Activated T-cell treated with anti-CD3 and anti-CD28 coated beads, Interleukin-2, amount 50 U/mL, for 4 hours (primary cell): ENCODE measurements around the gene EIF4ENIF1. TPM values are rescaled to one million over a fixed set of nuclear protein-coding genes. Genes with fewer than 3 reads are reported as not detected.
"Not testable (repeated sequence)": the region's sequence is repeated elsewhere in the genome, so short reads cannot be mapped to it uniquely, and the experiment has no call there.

Experiments
- ATAC-seq, 2 donors: fragments of 200-7000 bp; cut with Tn5 transposase; one replicate each; pipeline ENCODE4 v1.10.0; 2021
- DNase-seq: peaks from one replicate; pipeline ENCODE4 v3.0.0-alpha.2; 2020
- H3K27me3 Mint-ChIP-seq: one replicate; pipeline ENCODE4 v1.8.0; 2021; ENCODE audit warnings: low read depth, mixed read lengths
- H3K36me3 Mint-ChIP-seq: one replicate; pipeline ENCODE4 v1.8.0; 2022; ENCODE audit warnings: mixed read lengths; ENCODE audit not compliant: insufficient read depth
- H3K4me1 Mint-ChIP-seq: one replicate; pipeline ENCODE4 v1.8.0; 2021; ENCODE audit warnings: low read depth, mixed read lengths
- H3K4me3 Mint-ChIP-seq: one replicate; pipeline ENCODE4 v1.8.0; 2021; ENCODE audit warnings: mild to moderate bottlenecking, moderate library complexity, mixed read lengths
- H3K9me3 Mint-ChIP-seq: one replicate; pipeline ENCODE4 v1.8.0; 2021; ENCODE audit warnings: mixed read lengths
- total RNA-seq, 3 donors: library from RNA; stranded (reverse); gene quantifications; one replicate each; pipeline ENCODE4 v1.2.1, GENCODE V29; 2021

EIF4ENIF1 gene
- total RNA-seq, 3 donors from 2014 or later = 40.0 to 47.2 (median 44.1) TPM

GRCh38 chr22:31486369-31486768 is 3.3 kb downstream of the EIF4ENIF1 start:
- H3K36me3 Mint-ChIP-seq = peaks cover 38% of the 10 kb centered on the region
- peaks cover 38% of the 10 kb centered on the region for H3K4me1 Mint-ChIP-seq
- not testable (repeated sequence) for H3K27me3 Mint-ChIP-seq, ATAC-seq, DNase-seq, H3K9me3 Mint-ChIP-seq, H3K4me3 Mint-ChIP-seq

- peaks cover 22% of the 10 kb centered on the region for H3K4me1 Mint-ChIP-seq
- H3K9me3 Mint-ChIP-seq, H3K27me3 Mint-ChIP-seq: not testable (repeated sequence)
Measured at GRCh38 chr22:31482470-31482869, 7.2 kb downstream of the EIF4ENIF1 start.

DNA sequence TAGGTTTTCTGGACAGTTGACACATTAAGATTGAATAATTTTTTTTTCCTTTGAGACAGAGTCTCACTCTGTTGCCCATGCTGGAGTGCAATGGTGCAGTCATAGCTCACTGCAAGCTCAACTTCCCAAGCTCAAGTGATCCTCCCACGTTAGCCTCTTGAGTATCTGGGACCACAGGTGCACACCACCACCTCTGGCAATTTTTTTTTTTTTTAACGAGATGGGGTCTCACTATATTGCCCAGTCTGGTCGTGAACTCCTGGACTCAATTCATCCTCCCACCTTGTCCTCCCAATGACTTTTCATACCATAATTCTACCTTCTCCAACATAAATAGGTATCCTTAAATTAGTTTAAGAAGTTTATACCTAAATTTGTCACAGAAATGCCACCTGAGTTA is 8.5 kb downstream of the EIF4ENIF1 start:
- Mint-ChIP-seq H3K4me3 (no peak overlapping the region), H3K36me3 (peaks cover 40% of the 10 kb centered on the region), H3K27me3 (no peaks in the 10 kb centered on the region), H3K9me3 (no peaks in the 10 kb centered on the region), H3K4me1 (peaks cover 22% of the 10 kb centered on the region)
- ATAC-seq (no peak), DNase-seq (no peak)

More at GRCh38 chr22:31482470-31482869, 7.2 kb downstream of the EIF4ENIF1 start:
- ATAC-seq, H3K4me3 Mint-ChIP-seq, DNase-seq: not testable (repeated sequence)
- peaks cover 44% of the 10 kb centered on the region for H3K36me3 Mint-ChIP-seq

- Mint-ChIP-seq H3K4me1 (peaks cover 14% of the 10 kb centered on the region), H3K9me3 (no peaks in the 10 kb centered on the region), H3K4me3 (no peak overlapping the region), H3K36me3 (peaks cover 21% of the 10 kb centered on the region), H3K27me3 (no peaks in the 10 kb centered on the region)
- ATAC-seq (no peak), DNase-seq (no peak)
Measured at GRCh38 chr22:31477329-31477728, 12.3 kb downstream of the EIF4ENIF1 start.

DNA sequence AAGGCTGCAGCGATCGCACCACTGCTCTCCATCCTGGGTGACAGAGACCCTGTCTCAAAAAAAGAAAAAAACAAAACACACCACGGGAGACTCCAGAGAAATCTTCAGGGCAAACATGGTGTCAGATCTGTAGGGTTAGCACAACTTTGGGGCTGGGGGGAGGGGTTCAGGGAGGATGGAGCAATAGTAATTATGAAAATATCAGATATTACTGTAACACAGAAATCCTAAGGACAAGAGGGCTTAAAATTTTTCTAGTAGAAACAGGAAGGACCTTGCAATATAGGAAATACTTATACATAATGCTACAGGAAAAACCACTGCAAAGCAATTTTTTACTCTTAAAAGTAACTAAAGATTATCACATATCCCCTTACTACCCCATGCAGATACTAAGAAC is 13.8 kb downstream of the EIF4ENIF1 start:
- Mint-ChIP-seq H3K9me3 (no peaks in the 10 kb centered on the region), H3K4me3 (no peak overlapping the region), H3K4me1 (peaks cover 16% of the 10 kb centered on the region), H3K36me3 (peaks cover 21% of the 10 kb centered on the region), H3K27me3 (no peaks in the 10 kb centered on the region)
- DNase-seq (no peak), ATAC-seq (no peak)

DNA sequence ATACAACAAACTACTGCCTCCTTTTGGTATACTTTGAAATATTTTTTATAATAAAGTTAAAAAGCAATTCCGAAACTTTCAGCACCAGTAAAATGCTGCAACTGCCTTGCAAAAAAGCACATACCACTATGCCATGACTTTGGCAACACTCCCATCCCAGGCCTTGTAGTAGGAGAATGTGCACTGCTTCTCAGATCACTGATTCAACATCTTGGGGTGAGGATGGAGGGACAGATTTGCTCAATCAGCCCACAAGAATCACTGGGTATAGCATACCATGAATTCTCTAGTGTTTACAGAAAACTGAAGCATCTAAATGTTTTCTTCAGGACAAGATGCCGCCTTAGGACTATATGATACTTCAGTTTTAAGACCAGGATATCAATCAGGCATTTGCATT is 14.9 kb downstream of the EIF4ENIF1 start:
- H3K4me3 Mint-ChIP-seq = no peak overlapping the region
- no peak for DNase-seq
- H3K9me3 Mint-ChIP-seq = no peaks in the 10 kb centered on the region
- ATAC-seq = no peak
- H3K4me1 Mint-ChIP-seq = peaks cover 16% of the 10 kb centered on the region
- H3K27me3 Mint-ChIP-seq = no peaks in the 10 kb centered on the region
- H3K36me3 Mint-ChIP-seq = peaks cover 19% of the 10 kb centered on the region

GRCh38 chr22:31465307-31465706 is 24.3 kb downstream of the EIF4ENIF1 start:
- no peak overlapping the region for H3K4me3 Mint-ChIP-seq
- no peaks in the 10 kb centered on the region for H3K4me1 Mint-ChIP-seq
- no peaks in the 10 kb centered on the region for H3K9me3 Mint-ChIP-seq
- no peak for DNase-seq
- no peak for ATAC-seq
- peaks cover 50% of the 10 kb centered on the region for H3K36me3 Mint-ChIP-seq
- H3K27me3 Mint-ChIP-seq = no peaks in the 10 kb centered on the region

- ATAC-seq (no peak), DNase-seq (no peak)
- Mint-ChIP-seq H3K4me3 (no peak overlapping the region), H3K27me3 (no peaks in the 10 kb centered on the region), H3K9me3 (no peaks in the 10 kb centered on the region), H3K4me1 (no peaks in the 10 kb centered on the region), H3K36me3 (peaks cover 47% of the 10 kb centered on the region)
Measured at GRCh38 chr22:31461699-31462098, 27.9 kb downstream of the EIF4ENIF1 start.

- Mint-ChIP-seq H3K27me3 (no peaks in the 10 kb centered on the region), H3K9me3 (no peaks in the 10 kb centered on the region), H3K36me3 (peaks cover 13% of the 10 kb centered on the region), H3K4me3 (no peak overlapping the region), H3K4me1 (no peaks in the 10 kb centered on the region)
- ATAC-seq (peak; percentile 37 to 58), DNase-seq (no peak)
Measured at GRCh38 chr22:31451709-31452571, 37.7 kb downstream of the EIF4ENIF1 start.

- Mint-ChIP-seq H3K4me3 (no peak overlapping the region), H3K27me3 (no peaks in the 10 kb centered on the region), H3K36me3 (peaks cover 19% of the 10 kb centered on the region), H3K9me3 (no peaks in the 10 kb centered on the region), H3K4me1 (no peaks in the 10 kb centered on the region)
- ATAC-seq = no peak
- no peak for DNase-seq
Measured at GRCh38 chr22:31449506-31449905, 40.1 kb downstream of the EIF4ENIF1 start.

GRCh38 chr22:31448382-31448781 is 41.3 kb downstream of the EIF4ENIF1 start:
- no peaks in the 10 kb centered on the region for H3K9me3 Mint-ChIP-seq
- no peak for ATAC-seq
- DNase-seq = no peak
- peaks cover 14% of the 10 kb centered on the region for H3K36me3 Mint-ChIP-seq
- H3K4me3 Mint-ChIP-seq = no peak overlapping the region
- H3K4me1 Mint-ChIP-seq = no peaks in the 10 kb centered on the region
- no peaks in the 10 kb centered on the region for H3K27me3 Mint-ChIP-seq

DNA sequence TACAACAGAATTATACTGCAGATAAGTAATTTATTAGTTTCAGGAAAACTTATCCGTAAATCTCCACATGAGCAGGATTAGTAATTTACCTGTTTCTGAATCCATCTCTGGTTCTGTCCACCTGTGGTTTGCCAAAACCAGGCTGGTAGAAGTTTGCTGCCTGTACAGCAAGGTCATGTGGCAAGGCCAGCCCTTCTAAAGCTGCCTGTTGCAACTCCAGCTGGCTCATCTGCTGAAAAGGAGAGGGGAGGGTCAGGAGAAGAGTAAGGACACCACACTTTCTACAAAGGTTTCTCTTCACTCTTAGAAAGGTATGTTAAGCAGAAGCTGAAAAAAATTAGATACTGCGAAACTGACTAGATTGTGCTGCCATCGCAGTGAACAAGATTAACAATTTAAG is 42.3 kb downstream of the EIF4ENIF1 start:
- Mint-ChIP-seq H3K4me1 (no peaks in the 10 kb centered on the region), H3K36me3 (peaks cover 16% of the 10 kb centered on the region), H3K27me3 (no peaks in the 10 kb centered on the region), H3K9me3 (no peaks in the 10 kb centered on the region), H3K4me3 (no peak overlapping the region)
- ATAC-seq (no peak), DNase-seq (no peak)

DNA sequence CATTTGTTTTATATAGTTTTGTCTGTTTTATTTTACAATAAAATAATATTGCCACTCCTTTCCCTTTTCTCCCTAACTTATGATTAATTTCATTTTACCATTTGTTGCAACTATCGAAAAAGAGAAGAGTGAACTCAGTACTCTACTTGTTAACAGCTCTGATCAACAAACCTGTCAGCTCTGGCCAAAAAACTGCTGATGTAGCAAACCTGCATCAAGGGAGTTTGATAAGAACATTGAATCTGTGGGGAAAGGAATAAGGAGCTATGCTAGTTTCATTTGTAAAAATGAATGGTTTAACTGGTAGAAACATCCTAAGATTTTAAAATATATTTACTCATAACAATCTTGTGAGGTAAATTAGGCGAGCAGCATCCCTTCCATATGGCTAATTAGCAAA is 42.9 kb downstream of the EIF4ENIF1 start:
- no peak for DNase-seq
- Mint-ChIP-seq H3K4me1 (no peaks in the 10 kb centered on the region), H3K36me3 (peaks cover 20% of the 10 kb centered on the region), H3K4me3 (no peak overlapping the region), H3K9me3 (no peaks in the 10 kb centered on the region), H3K27me3 (no peaks in the 10 kb centered on the region)
- ATAC-seq = no peak

DNA sequence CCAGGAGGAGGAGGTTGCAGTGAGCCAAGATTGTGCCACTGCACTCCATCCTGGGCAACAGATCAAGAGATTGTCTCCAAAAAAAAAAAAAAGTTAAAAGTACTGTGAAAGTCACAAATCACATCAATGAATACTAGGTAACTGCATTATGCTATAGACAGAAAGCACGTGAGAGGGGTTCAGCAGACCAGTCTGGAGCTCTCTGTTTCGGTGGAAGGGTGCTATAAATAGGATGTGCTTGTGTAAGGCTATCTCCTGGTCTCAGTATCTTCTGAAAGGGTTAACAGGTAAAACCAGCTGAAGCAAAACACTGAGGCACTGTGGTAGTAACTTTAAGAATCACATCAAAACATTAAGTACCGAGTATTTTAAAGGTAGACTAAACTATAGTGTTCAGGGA is 43.4 kb downstream of the EIF4ENIF1 start:
- Mint-ChIP-seq H3K9me3 (no peaks in the 10 kb centered on the region), H3K27me3 (no peaks in the 10 kb centered on the region), H3K4me1 (no peaks in the 10 kb centered on the region), H3K36me3 (peaks cover 23% of the 10 kb centered on the region), H3K4me3 (no peak overlapping the region)
- DNase-seq (no peak), ATAC-seq (no peak)

- Mint-ChIP-seq H3K27me3 (no peaks in the 10 kb centered on the region), H3K4me3 (no peak overlapping the region), H3K36me3 (peaks cover 24% of the 10 kb centered on the region), H3K4me1 (no peaks in the 10 kb centered on the region), H3K9me3 (no peaks in the 10 kb centered on the region)
- ATAC-seq = no peak
- no peak for DNase-seq
Measured at GRCh38 chr22:31445642-31446041, 44.0 kb downstream of the EIF4ENIF1 start.
